K562 (cell line): ENCODE data around the gene THAP8. TPM values are rescaled to one million over a fixed set of nuclear protein-coding genes. Genes with fewer than 3 reads are reported as not detected.

Experiments
- ATF7 ChIP-seq: fragments of 450-650 bp; IDR thresholded peaks from 2 replicates; pipeline ENCODE4 v1.7.1; 2014; ENCODE audit warnings: mild to moderate bottlenecking, moderate library complexity
- BHLHE40 ChIP-seq: IDR thresholded peaks from 2 replicates; pipeline ENCODE4 v1.6.1; 2011; ENCODE audit warnings: low read length, improper control_type of control experiment
- CHD1 ChIP-seq: fragments of 200-600 bp; sonication (generic); IDR thresholded peaks from one replicate; pipeline ENCODE4 v1.6.1; 2012; ENCODE audit warnings: mild to moderate bottlenecking, moderate library complexity, low read length, inconsistent platforms
- E2F6 ChIP-seq, 2 experiments: IDR thresholded peaks; 2 replicates each; pipeline ENCODE4 v1.6.1; 2011; ENCODE audit warnings: borderline replicate concordance in 1 of 2, control low read depth in 1 of 2, low read depth in 1 of 2, low read length in 1 of 2, mild to moderate bottlenecking in 1 of 2, mixed read lengths in 1 of 2, moderate library complexity in 1 of 2; ENCODE audit not compliant: insufficient read depth in 1 of 2, insufficient read length in 1 of 2, poor library complexity in 1 of 2, severe bottlenecking in 1 of 2; ENCODE audit errors: extremely low read depth in 1 of 2
- ETS1 ChIP-seq: conservative IDR thresholded peaks from 2 replicates; pipeline ENCODE4 v1.6.1; 2011; ENCODE audit warnings: low read depth, mild to moderate bottlenecking, low read length; ENCODE audit not compliant: control insufficient read depth
- ETV1 ChIP-seq: fragments of 450-650 bp; conservative IDR thresholded peaks from 2 replicates; pipeline ENCODE4 v1.6.1; 2016; ENCODE audit warnings: missing genetic modification characterization, control low read depth, low read depth, missing compliant biosample characterization
- GATA2 ChIP-seq: sonication (generic); formaldehyde crosslinking; IDR thresholded peaks from 2 replicates; pipeline ENCODE4 v1.4.0; 2020; ENCODE audit warnings: mild to moderate bottlenecking, missing genetic modification reagents
- HDAC2 ChIP-seq: fragments of 450-650 bp; IDR thresholded peaks from 2 replicates; pipeline ENCODE4 v1.6.1; 2016; ENCODE audit warnings: mild to moderate bottlenecking
- HNRNPLL ChIP-seq: fragments of 200-400 bp; formaldehyde crosslinking; IDR thresholded peaks from 2 replicates; pipeline ENCODE4 v1.6.1; 2017; ENCODE audit warnings: low read length, low read depth, mild to moderate bottlenecking; ENCODE audit not compliant: poor library complexity, severe bottlenecking
- HOXB6 ChIP-seq: fragments of 250-450 bp; sonication (Bioruptor Pico); IDR thresholded peaks from 2 replicates; pipeline ENCODE4 v1.5.1; 2022; ENCODE audit warnings: mild to moderate bottlenecking, borderline replicate concordance
- IRF2 ChIP-seq: sonication (generic); formaldehyde crosslinking; IDR thresholded peaks from 2 replicates; pipeline ENCODE4 v1.8.1; 2022; ENCODE audit warnings: mild to moderate bottlenecking, missing genetic modification reagents
- JUND ChIP-seq, 2 experiments: IDR thresholded peaks; 2 replicates in 1 of 2; 3 replicates in 1 of 2; pipeline ENCODE4 v1.6.1; 2011; ENCODE audit warnings: borderline replicate concordance in 2 of 2, low read depth in 2 of 2, low read length in 2 of 2, improper control_type of control experiment in 1 of 2, missing biosample characterization in 1 of 2, missing genetic modification characterization in 1 of 2, missing genetic modification reagents in 1 of 2
- KDM2B ChIP-seq: fragments of 250-450 bp; sonication (Bioruptor Pico); IDR thresholded peaks from 2 replicates; pipeline ENCODE4 v1.8.0; 2021; ENCODE audit warnings: mild to moderate bottlenecking, moderate library complexity
- NFATC3 ChIP-seq: fragments of 450-650 bp; IDR thresholded peaks from 2 replicates; pipeline ENCODE4 v1.6.1; 2017; ENCODE audit warnings: mild to moderate bottlenecking
- PBX2 ChIP-seq, 2 experiments: IDR thresholded peaks in 1 of 2; conservative IDR thresholded peaks in 1 of 2; 2 replicates each; pipeline ENCODE4 v1.6.1; 2016; ENCODE audit warnings: low read depth in 2 of 2, mild to moderate bottlenecking in 1 of 2, missing compliant biosample characterization in 1 of 2, missing genetic modification characterization in 1 of 2, moderate library complexity in 1 of 2
- PML ChIP-seq: IDR thresholded peaks from 2 replicates; pipeline ENCODE4 v1.6.1; 2012; ENCODE audit warnings: low read length, inconsistent platforms
- POLR2G ChIP-seq: fragments of 200-400 bp; formaldehyde crosslinking; IDR thresholded peaks from 2 replicates; pipeline ENCODE4 v1.6.1; 2017; ENCODE audit warnings: low read depth, mild to moderate bottlenecking, antibody characterized with exemption, low read length, moderate library complexity
- RB1 ChIP-seq: fragments of 450-650 bp; IDR thresholded peaks from 2 replicates; pipeline ENCODE4 v1.6.1; 2017; ENCODE audit warnings: low read depth, mild to moderate bottlenecking
- STAT5A ChIP-seq: IDR thresholded peaks from 2 replicates; pipeline ENCODE4 v1.6.1; 2012; ENCODE audit warnings: low read length, inconsistent platforms, borderline replicate concordance
- ZFX ChIP-seq: sonication (generic); formaldehyde crosslinking; IDR thresholded peaks from 2 replicates; pipeline ENCODE4 v1.8.0; 2022; ENCODE audit warnings: mild to moderate bottlenecking, missing genetic modification reagents, moderate library complexity
- ZNF232 ChIP-seq: sonication (generic); formaldehyde crosslinking; IDR thresholded peaks from 2 replicates; pipeline ENCODE4 v1.8.0; 2022; ENCODE audit warnings: mild to moderate bottlenecking, missing genetic modification reagents
- ZNF311 ChIP-seq: fragments of 250-450 bp; sonication (Bioruptor Pico); IDR thresholded peaks from 2 replicates; pipeline ENCODE4 v1.4.0; 2020; ENCODE audit warnings: mild to moderate bottlenecking, moderate library complexity
- polyA plus RNA-seq, 8 experiments: library from polyadenylated mRNA; depleted of rRNA in 4 of 8; stranded (reverse) in 5 of 8; unstranded in 3 of 8; fragments of >200 nt; fragmentation: Nextera tagmentation in 2 of 8; fragmentation: Illumina TruSeq in 1 of 8; extraction: Ambion mirVana in 2 of 8; extraction: Trizol in 1 of 8; gene quantifications; 2 replicates each; pipeline versions ENCODE4 v1.2.1 to v1.2.3, GENCODE V29; 2011 to 2014; ENCODE audit warnings: inconsistent platforms in 1 of 8, missing spikeins in 1 of 8
- total RNA-seq, 7 experiments: library from RNA; depleted of rRNA in 6 of 7; stranded (reverse); fragments of >200 nt in 6 of 7; fragmentation: Illumina TruSeq in 2 of 7; extraction: Trizol in 2 of 7; gene quantifications; 2 replicates each; pipeline versions ENCODE4 v1.2.1 to v1.2.3, GENCODE V29; 2011 to 2021; ENCODE audit warnings: low replicate concordance in 1 of 7

Gene THAP8
- total and polyA plus RNA-seq, 9 of the 15 experiments (the other 6 are each of a cell fraction or from before 2014, with no cell fraction given) = 0.11 to 2.0 (median 0.94) TPM

- TF ChIP-seq PBX2 (CRISPR knock-in tag; IDR thresholded peaks at IDR 0.05; ENCODE audit: low read depth) (no peak), PBX2 (tag; conservative IDR thresholded peaks at IDR 0.05; ENCODE audit: low read depth) (no peak), ZNF232 (CRISPR knock-in tag) (no peak), HNRNPLL (peak; percentile 32), ATF7 (peak; percentile 80), E2F6 (IDR thresholded peaks at IDR 0.05; ENCODE audit: borderline replicate concordance in 1 of 2, extremely low read depth in 1 of 2, insufficient read depth in 1 of 2, insufficient read length in 1 of 2, low read depth in 1 of 2, low read length in 1 of 2, poor library complexity in 1 of 2, severe bottlenecking in 1 of 2) (peak; percentile 64 to 82), STAT5A (no peak), JUND (IDR thresholded peaks at IDR 0.05; ENCODE audit: borderline replicate concordance, low read depth, low read length) (0 out of 2 replicates have a peak, but pooled peaks have one; percentile 17), JUND (tag; IDR thresholded peaks at IDR 0.05; ENCODE audit: borderline replicate concordance, low read depth, low read length) (no peak), CHD1 (no peak), PML (peak; percentile 67; the same call in 1 of the 2 replicates), RB1 (peak; percentile 74; the same call in 1 of the 2 replicates), POLR2G (peak; percentile 93), NFATC3 (no peak), HOXB6 (CRISPR knock-in tag) (no peak), ETV1 (tag) (no peak), HDAC2 (peak; percentile 63; the same call in 1 of the 2 replicates), ETS1 (0 out of 2 replicates have a peak, but pooled peaks have one; percentile 34), ZNF311 (CRISPR knock-in tag) (no peak), IRF2 (no peak), BHLHE40 (no peak), GATA2 (no peak), KDM2B (CRISPR knock-in tag) (no peak), ZFX (CRISPR knock-in tag) (0 out of 2 replicates have a peak, but pooled peaks have one; percentile 38)
Observed at GRCh38 chr19:36014012-36014924, 39.8 kb downstream of the THAP8 start, which contains the start of gene ALKBH6 (continued).
